ENCODE measurements around the gene TPSAB1.
"Not testable (repeated sequence)": the region's sequence is repeated elsewhere in the genome, so short reads cannot be mapped to it uniquely, and the experiment has no call there.

TPSAB1 gene

DNA sequence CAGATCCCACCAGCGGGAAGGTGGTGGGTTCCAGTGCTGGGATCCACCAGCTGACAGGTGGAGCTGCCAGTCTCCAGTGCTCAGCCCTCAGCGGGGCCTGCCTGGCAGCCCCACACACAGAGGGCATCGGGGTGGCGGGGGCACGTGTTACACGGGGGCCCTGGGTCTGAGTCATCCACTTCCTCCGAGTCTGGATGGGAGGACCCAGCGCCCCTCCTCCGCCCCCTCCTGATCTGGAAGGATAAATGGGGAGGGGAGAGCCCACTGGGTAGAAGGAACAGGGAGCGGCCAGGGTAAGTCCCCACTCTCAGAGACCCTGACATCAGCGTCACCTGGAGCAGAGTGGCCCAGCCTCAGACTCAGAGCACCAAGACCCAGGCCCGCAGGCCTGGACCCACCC lies at the start of gene TPSAB1:
TPSAB1 (plus strand) TSS at position 270 of the 400 bp plus-strand sequence. CDS start 234 bp downstream, outside the sequence.
- ATAC-seq = not testable (repeated sequence)

DNA sequence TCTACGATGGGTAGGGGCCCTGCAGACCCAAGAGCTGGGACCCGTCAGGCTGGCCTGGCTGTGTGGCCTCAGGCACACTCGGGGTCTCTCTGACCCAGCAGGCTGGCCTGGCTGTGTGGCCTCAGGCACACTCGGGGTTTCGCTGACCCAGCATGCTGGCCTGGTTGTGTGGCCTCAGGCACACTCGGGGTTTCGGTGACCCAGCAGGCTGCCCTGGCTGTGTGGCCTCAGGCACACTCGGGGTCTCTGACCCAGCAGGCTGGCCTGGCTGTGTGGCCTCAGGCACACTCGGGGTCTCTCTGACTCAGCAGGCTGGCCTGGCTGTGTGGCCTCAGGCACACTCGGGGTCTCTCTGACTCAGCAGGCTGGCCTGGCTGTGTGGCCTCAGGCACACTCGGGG lies 49.7 kb upstream of the TPSAB1 start:
- ATAC-seq = not testable (repeated sequence)

DNA sequence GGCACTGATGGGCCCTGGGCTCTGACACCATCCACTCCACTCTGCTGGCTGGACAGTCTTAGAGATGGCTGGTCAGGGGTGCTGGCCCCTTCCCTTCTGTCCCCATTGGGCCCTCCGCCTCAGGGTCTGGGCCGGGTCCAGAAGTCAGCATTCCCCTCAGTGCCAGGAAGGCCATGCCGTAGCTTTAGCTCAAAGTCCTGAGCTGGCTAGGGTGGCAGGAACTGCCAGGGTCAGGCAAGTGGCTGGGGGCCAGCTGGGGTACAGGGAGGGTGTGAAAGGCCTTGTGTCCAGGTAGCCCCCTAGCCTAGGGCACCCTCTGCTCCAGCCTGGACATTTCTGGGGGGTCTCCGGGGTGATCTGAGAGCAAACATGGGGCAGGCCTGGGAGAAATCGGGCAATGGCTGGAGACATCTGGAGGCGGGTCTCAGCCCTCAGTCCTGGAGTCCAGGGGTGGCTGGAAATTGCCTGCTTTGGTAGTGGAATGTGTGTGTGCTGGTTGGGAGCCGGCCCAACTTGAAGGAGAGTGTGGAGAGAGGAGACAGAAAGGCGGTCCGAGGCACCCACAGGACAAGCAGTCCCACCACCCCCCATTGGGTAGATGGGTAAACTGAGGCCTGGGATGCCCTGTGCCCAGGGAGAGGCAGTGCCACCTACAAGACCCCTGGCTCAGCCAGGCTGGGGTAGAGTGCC lies 48.0 kb upstream of the TPSAB1 start:
- no peak for TF ChIP-seq TOX (CRISPR knock-in tag; IDR thresholded peaks at IDR 0.05; ENCODE audit: borderline replicate concordance)
- TF ChIP-seq ESRRG (CRISPR knock-in tag; IDR thresholded peaks at IDR 0.05) = no peak
- TF ChIP-seq ZNF8 (CRISPR knock-in tag; IDR thresholded peaks at IDR 0.05) = no peak
- ATAC-seq = no peak

DNA sequence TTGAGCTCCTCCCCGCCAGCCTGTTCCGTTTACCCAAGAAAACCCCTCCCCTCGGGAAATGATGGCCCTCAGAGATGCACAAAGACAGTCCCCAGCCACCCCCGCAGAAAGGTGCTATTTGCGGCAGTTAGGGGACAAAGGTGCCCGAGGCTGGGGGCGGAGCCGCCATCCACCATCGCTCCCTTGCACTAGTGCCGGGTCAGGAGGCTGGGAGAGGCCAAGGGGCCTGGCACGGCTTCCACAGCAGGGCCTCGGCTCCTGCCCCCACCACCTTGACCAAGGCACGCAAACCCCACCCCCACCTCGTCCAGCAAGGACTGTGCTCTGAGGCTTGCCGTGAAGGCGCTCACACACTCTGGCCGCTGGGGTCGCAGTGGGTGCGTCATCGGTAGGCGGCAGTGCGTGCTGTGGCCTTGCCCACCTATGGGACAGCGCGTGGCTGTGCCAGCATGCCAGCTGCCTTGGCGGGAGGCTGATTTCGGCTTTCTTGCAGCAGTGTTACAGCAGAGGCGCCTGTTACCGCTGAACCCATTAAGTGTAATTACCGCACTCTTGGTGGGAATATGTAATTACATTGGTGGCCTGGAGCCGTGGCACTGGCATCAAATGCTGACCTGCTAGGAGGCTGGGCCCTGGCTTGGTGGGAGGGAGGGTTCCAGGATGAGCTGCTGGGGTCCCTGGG lies 47.2 kb upstream of the TPSAB1 start:
- ATAC-seq = peak; percentile 59
- TF ChIP-seq ZFP3 (CRISPR knock-in tag; IDR thresholded peaks at IDR 0.05) (no peak), ISL1 (CRISPR knock-in tag; IDR thresholded peaks at IDR 0.05) (no peak), PPARA (CRISPR knock-in tag; IDR thresholded peaks at IDR 0.05; ENCODE audit: borderline replicate concordance) (no peak), OSR1 (CRISPR knock-in tag; IDR thresholded peaks at IDR 0.05) (no peak), BACH2 (CRISPR knock-in tag; IDR thresholded peaks at IDR 0.05; ENCODE audit: borderline replicate concordance) (no peak), SNAI2 (CRISPR knock-in tag; IDR thresholded peaks at IDR 0.05) (no peak), ZNF70 (CRISPR knock-in tag; IDR thresholded peaks at IDR 0.05) (no peak), TOX (CRISPR knock-in tag; IDR thresholded peaks at IDR 0.05; ENCODE audit: borderline replicate concordance) (no peak), CSDC2 (CRISPR knock-in tag; IDR thresholded peaks at IDR 0.05) (no peak), ESRRG (CRISPR knock-in tag; IDR thresholded peaks at IDR 0.05) (no peak), TCF4 (CRISPR knock-in tag; IDR thresholded peaks at IDR 0.05; ENCODE audit: borderline replicate concordance) (no peak), RARB (CRISPR knock-in tag; IDR thresholded peaks at IDR 0.05) (no peak), ARNTL (CRISPR knock-in tag; IDR thresholded peaks at IDR 0.05; ENCODE audit: borderline replicate concordance, low read depth) (no peak), ZC3H10 (CRISPR knock-in tag; IDR thresholded peaks at IDR 0.05) (no peak)
- TF ChIP-seq, protein P1, sequence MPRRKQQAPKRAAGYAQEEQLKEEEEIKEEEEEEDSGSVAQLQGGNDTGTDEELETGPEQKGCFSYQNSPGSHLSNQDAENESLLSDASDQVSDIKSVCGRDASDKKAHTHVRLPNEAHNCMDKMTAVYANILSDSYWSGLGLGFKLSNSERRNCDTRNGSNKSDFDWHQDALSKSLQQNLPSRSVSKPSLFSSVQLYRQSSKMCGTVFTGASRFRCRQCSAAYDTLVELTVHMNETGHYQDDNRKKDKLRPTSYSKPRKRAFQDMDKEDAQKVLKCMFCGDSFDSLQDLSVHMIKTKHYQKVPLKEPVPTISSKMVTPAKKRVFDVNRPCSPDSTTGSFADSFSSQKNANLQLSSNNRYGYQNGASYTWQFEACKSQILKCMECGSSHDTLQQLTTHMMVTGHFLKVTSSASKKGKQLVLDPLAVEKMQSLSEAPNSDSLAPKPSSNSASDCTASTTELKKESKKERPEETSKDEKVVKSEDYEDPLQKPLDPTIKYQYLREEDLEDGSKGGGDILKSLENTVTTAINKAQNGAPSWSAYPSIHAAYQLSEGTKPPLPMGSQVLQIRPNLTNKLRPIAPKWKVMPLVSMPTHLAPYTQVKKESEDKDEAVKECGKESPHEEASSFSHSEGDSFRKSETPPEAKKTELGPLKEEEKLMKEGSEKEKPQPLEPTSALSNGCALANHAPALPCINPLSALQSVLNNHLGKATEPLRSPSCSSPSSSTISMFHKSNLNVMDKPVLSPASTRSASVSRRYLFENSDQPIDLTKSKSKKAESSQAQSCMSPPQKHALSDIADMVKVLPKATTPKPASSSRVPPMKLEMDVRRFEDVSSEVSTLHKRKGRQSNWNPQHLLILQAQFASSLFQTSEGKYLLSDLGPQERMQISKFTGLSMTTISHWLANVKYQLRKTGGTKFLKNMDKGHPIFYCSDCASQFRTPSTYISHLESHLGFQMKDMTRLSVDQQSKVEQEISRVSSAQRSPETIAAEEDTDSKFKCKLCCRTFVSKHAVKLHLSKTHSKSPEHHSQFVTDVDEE (CRISPR knock-in tag; IDR thresholded peaks at IDR 0.05) = no peak
- TF ChIP-seq, protein P2, sequence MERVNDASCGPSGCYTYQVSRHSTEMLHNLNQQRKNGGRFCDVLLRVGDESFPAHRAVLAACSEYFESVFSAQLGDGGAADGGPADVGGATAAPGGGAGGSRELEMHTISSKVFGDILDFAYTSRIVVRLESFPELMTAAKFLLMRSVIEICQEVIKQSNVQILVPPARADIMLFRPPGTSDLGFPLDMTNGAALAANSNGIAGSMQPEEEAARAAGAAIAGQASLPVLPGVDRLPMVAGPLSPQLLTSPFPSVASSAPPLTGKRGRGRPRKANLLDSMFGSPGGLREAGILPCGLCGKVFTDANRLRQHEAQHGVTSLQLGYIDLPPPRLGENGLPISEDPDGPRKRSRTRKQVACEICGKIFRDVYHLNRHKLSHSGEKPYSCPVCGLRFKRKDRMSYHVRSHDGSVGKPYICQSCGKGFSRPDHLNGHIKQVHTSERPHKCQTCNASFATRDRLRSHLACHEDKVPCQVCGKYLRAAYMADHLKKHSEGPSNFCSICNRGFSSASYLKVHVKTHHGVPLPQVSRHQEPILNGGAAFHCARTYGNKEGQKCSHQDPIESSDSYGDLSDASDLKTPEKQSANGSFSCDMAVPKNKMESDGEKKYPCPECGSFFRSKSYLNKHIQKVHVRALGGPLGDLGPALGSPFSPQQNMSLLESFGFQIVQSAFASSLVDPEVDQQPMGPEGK (CRISPR knock-in tag; IDR thresholded peaks at IDR 0.05; ENCODE audit: borderline replicate concordance) = no peak
- TF ChIP-seq, protein P3, sequence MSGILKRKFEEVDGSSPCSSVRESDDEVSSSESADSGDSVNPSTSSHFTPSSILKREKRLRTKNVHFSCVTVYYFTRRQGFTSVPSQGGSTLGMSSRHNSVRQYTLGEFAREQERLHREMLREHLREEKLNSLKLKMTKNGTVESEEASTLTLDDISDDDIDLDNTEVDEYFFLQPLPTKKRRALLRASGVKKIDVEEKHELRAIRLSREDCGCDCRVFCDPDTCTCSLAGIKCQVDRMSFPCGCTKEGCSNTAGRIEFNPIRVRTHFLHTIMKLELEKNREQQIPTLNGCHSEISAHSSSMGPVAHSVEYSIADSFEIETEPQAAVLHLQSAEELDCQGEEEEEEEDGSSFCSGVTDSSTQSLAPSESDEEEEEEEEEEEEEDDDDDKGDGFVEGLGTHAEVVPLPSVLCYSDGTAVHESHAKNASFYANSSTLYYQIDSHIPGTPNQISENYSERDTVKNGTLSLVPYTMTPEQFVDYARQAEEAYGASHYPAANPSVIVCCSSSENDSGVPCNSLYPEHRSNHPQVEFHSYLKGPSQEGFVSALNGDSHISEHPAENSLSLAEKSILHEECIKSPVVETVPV (CRISPR knock-in tag; IDR thresholded peaks at IDR 0.05) = no peak

DNA sequence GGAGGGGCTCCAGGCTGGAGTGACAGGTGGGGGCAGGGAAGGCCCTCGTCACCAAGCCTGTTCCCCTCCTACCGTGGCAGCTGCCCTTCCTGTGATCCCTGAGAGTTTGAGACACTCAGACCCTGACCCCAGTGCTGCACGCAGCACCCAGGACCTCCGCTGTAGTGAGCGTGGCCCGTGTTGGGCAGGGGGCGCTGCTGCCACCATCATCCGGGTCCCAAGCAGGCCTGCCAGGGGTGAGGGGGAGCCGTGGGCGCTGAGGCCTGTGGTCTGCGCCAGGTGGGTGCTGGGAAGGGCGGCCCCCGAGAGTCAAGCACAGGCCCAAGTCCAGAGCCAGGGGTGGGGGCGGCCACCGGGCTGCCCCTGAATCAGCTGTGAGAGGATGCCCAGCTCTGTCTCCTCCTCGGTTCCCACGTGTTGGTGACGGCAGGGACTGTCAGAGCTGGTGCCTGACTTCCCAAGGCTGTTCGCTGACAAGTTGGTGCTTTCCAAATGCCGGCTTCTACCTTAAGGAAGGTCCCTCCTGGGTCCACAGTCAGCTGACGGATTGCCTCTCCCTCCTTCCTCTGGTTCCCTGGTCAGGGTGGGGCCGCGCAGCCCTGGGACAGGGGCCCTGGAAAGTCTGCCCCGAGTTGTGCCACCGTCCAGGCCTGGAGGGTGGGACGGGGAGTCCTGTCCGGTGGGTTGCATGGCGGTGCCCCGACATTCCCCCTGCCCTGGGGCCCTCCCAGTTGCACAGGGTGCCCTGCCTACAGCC lies 46.5 kb upstream of the TPSAB1 start:
- TF ChIP-seq BACH2 (CRISPR knock-in tag; IDR thresholded peaks at IDR 0.05; ENCODE audit: borderline replicate concordance) (no peak), ZFP3 (CRISPR knock-in tag; IDR thresholded peaks at IDR 0.05) (no peak), RARB (CRISPR knock-in tag; IDR thresholded peaks at IDR 0.05) (no peak), ZC3H10 (CRISPR knock-in tag; IDR thresholded peaks at IDR 0.05) (no peak), SNAI2 (CRISPR knock-in tag; IDR thresholded peaks at IDR 0.05) (no peak)
- TF ChIP-seq, protein P4, sequence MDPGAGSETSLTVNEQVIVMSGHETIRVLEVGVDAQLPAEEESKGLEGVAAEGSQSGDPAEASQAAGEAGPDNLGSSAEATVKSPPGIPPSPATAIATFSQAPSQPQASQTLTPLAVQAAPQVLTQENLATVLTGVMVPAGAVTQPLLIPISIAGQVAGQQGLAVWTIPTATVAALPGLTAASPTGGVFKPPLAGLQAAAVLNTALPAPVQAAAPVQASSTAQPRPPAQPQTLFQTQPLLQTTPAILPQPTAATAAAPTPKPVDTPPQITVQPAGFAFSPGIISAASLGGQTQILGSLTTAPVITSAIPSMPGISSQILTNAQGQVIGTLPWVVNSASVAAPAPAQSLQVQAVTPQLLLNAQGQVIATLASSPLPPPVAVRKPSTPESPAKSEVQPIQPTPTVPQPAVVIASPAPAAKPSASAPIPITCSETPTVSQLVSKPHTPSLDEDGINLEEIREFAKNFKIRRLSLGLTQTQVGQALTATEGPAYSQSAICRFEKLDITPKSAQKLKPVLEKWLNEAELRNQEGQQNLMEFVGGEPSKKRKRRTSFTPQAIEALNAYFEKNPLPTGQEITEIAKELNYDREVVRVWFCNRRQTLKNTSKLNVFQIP (CRISPR knock-in tag; IDR thresholded peaks at IDR 0.05; ENCODE audit: borderline replicate concordance, low read depth) = no peak
- ATAC-seq = no peak

Data from SK-N-SH treated with all-trans-retinoic acid at 6 μM for 48 hours (cell line).